Measurements from ENCODE around the gene CFAP20DC.
"Not testable (repeated sequence)": the region's sequence is repeated elsewhere in the genome, so short reads cannot be mapped to it uniquely, and the experiment has no call there.

The CFAP20DC gene

DNA sequence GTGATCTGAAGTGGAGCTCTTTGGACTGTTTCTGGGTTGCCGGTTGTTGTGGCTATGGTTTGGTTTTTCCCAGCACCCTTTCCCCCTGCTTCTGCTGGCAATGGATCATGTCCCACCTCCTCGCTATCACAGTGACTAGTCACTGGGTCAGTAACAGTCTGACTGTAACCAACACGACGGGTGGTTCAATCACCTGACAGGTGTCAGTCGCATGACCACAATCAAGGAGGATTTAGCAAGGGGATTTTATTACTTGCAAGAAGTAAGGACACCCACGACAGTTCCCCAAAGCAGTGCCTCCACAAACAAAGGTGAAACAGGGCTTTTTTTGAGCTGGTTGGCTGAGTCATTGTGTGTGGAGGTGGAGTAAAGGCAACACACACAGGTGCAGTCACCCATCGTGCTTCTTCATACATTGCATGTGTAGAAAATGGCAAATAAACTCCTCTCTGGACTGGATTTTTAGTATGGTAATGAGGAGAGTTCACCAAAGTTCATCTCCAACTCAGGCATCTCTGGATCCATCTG lies 324.4 kb downstream of the CFAP20DC start:
- no peak for FAIRE-seq

DNA sequence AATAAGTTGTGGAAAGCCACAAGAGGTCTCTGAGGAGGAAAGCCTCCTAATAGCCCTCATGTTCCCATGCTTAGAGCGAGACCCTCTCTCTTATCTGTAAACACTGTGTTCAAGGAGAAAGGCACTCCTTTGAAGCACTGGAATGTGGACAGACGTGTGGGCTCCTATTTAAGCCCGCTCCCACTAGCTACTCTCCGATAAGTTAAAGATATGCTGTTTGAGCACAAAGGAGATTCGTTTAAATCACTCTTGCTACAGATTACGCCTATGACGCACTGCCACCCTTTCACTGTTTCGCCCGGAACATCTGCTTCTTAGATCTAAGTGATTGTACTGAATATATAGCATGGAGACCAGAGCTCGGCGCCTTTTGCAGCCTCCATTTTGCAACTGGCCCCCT lies 325.5 kb downstream of the CFAP20DC start:
- no peak for FAIRE-seq

DNA sequence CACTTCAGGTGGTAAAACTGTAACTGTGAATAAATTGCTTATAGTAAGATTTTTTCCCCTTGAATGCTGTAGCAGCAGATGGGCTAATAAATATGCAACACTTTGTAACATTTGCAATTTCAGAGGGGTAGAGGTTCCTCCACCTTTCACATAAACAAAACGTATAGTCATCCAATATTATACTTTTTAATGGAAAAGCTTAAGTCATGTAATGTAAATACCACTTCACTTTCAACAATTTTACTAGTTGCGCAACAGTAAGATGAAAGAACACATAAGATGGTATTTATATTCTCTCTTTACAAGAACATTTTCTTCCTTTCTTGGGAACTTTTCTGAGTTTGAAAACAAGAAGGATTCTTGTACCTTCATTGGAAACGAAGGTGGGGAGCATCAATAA lies 326.7 kb downstream of the CFAP20DC start:
- no peak for FAIRE-seq

DNA sequence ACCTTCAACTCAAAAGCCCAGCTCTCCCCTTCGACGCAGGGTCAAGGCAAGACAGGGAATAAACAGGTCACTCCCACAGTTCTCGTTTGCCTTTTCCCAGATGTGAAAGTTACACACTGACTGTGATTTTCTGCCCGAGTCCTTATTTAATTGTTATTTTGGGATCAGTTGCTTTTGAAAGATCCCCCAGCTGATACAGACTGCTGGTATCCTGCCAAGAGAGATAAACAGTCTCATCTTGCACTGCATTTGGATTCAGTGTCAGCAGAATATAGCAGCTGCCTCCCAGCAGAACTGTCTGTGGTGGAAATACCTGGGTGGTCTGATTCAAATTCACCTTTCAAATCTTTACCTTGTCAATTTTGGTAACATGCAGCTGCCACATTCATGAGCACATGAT lies 327.3 kb downstream of the CFAP20DC start:
- no peak for FAIRE-seq

DNA sequence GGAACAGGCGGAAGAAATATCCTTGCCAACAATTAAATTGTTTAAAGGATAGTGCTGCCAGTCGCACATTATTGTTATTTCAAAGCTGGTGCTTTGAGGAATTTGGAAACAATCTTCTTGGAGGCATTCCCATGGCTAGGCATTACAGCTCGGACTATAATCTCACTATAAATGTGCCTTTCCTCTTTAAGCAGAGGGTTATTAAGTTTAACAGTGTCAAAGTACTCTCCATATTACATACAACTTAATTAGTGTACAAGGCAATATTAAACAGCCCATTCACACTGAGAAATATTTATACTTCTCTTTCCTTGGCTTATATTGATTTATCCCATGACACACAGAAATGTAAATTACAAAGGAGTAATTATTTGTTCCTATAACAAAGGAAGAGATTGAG lies 329.3 kb downstream of the CFAP20DC start:
- FAIRE-seq, result no peak

DNA sequence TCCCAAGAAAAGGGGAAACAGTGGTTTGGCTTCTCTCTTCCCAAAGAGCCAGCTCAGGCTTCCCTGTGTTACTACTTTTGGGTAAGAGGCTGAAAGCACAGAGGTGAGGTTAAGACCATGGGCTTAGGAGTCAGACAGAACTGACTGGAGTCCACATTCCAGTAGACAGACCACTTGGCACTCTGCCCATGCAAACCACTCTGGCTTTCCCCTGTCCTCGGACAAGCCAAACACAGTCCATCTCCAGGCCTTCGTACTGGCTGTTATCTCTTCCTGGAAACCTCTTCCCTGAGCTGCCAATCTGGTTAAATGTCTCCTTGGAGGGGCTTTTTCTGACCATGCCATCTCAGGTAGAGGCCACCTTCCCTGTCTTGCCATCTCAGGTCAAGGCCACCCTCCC lies 330.1 kb downstream of the CFAP20DC start:
- FAIRE-seq, result no peak

DNA sequence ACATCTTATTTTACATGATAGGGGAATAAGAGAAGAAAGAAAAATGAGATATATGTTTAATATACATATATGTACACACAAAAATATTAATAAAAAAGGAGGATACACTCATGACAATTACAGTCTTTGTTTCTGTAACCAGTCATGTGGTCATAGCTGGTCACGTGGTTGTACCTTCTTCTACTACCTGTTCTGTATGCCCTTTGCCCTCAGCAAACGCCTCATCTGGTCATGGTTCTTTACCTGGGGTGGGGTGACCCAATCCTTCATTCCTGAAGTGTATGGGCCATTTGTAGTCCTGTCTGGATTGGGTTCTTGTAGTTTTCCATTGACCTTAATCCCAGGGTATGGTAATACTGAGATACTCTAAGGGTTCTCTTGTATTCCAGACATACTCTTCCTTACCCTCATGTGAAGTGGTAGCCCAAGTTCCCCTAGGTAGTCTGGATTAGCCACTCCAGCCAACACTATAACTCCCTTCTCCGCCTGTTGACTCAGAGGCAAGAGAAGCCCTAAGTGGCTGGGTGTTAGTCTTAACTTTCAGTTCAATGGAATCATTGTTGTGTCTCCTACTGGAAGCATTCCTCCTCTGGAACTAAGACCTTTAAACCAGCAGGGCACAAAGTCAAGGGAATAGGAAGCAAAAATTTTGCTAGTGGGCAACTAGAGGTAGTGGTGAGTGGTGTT lies 336.0 kb downstream of the CFAP20DC start:
- FAIRE-seq, result no peak

DNA sequence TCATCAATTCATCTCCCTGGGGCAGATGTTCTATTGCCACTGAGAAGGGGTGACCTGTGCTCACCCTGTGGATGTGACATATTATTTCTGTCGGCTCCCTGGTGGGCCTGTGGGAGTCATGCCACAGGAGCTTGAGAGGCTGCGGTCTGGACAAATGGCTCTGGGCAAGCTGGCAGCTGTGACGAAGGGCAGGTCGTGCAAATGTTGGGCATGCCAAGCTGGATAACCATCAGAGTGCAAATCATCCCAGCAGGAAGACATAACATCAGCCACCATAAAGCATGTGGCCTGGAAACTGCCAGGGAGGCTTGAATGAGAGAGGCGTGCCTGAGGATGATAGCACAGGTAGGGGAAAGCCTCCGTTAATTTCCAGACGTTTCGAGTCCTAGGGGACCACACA lies 338.0 kb downstream of the CFAP20DC start:
- no peak for FAIRE-seq

DNA sequence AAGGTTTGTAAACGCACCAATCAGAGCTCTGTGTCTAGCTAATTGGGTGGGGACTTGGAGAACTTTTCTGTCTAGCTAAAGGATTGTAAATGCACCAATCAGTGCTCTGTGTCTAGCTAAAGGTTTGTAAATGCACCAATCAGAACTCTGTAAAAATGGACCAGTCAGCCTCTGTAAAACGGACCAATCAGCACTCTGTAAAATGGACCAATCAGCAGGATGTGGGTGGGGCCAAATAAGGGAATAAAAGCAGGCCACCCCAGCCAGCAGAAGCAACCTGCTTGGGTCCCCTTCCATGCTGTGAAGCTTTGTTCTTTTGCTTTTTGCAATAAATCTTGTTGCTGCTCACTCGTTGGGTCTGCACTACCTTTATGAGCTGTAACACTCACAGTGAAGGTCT lies 340.8 kb downstream of the CFAP20DC start:
- not testable (repeated sequence) for FAIRE-seq

DNA sequence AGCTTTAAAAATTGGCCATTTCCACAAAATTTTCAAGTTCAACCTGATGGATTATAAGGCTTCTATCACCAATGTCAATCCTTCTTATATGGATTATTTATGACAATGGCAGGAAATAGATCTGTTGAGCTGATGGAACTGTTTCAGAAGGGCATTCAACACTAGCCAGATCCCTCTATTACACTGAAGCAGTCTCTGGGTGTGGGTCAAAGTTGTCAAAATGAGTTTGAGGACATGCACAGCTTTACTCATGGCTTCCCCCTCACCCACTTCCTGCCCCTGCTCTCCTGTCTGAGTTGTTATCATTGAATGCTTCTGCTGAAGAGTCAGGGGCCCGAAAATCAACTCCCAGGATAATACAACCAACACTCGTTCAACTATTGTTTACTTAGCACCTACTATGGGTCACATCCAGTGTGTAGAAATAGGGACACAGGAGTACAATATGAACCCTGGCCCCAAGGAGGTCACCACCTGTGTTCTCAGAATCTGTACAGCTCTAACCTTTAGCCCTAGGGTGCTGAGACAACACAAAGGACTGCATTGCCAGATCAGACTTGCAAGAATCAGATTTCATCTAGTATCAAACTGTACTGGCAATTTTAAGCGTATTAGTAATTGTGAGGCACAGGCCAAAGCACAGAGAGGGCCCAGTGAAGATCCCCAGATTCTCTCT lies 341.6 kb downstream of the CFAP20DC start:
- FAIRE-seq, result no peak

DNA sequence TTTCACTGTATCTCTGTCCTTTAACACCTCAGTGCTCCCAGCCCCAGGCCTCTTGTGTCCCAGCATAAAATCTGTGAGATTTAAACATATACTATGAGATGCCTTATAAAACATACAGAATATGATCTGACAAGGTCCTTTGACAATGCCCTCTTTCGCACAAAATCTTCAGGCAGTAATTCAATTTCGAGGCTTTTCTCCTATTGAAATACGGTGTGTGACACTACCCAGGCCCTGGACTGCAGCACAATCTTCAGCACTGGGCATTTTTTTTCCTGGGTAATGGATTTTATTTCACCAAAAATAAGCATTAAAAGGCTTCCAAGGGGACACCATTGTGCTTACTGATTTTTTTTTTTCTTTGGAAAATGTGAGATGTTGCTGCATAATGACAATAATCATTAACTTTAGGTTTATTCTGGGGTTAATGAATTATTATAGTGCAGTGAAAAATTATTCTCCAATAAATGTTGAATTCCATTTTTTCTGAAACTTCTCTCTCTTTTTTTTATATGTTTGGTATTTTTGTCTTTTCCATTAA lies 342.4 kb downstream of the CFAP20DC start:
- FAIRE-seq, result peak; percentile 76

DNA sequence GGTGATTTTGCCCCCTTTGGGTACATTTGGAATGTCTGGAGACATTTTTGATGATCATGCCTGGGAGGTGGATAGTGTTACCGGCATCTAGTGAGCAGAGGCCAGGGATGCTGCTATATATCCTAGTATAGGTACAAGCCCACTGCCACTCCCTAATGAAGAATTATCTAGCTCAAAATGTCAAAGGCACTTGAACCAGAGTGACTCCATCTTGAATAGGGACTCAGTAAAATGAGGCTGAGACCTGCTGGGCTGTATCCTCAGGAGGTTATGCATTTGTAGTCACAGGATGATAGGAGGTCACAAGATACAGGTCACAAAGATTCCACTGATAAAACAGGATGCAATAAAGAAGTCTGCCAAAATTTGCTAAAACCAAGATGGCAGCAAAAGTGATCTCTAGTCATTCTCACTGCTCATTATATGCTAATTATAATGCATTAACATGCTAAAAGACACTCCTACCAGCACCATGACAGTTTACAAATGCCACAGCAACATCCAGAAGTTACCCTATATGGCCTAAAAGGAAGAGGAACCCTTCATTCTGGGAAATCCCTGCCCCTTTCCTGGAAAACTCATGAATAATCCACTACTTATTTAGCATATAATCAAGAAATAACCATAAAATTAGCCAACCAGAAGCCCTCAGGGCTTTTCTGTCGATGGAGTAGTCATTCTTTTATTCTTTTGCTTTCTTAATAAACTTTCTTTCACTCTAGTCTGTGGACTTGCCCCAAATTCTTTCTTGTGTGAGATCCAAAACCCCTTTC lies 343.2 kb downstream of the CFAP20DC start:
- no peak for FAIRE-seq

DNA sequence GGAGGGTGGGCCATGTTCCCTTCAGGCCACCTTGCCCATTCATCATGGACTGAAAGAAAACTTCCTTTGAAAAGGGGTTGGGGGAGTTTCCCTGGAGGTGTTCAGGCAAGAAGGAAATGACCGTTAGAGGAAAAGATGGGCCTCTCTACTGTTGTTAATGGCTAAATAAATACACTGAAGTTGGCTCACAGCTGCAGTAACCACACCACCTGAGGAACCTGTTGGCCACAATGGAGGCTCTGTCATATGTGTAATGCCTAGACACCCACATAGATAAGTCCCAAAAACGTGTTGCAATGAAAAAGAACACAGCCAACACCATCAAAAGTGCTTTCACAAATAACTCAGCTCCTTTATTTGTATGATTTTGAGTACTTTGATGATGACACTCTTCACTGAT lies 345.1 kb downstream of the CFAP20DC start:
- no peak for FAIRE-seq

DNA sequence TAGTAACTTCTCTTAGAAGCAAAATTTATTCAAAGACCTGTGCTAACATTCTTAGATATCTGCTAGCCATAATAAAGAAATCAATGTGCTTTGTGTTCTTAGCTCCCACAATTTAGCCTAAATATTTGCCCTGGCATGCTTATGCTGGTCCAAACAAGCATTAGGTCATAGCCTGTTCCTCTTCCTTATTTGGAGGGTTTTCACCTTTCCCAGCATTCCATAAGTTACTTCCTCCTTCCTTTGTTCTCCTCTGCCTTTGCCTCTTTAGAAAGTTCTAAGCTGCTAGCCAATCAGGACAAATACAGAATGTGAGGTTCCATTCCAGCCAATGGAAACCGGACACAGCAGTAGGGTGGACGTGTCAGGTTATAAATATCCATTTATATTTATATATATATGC lies 345.5 kb downstream of the CFAP20DC start:
- not testable (repeated sequence) for FAIRE-seq

DNA sequence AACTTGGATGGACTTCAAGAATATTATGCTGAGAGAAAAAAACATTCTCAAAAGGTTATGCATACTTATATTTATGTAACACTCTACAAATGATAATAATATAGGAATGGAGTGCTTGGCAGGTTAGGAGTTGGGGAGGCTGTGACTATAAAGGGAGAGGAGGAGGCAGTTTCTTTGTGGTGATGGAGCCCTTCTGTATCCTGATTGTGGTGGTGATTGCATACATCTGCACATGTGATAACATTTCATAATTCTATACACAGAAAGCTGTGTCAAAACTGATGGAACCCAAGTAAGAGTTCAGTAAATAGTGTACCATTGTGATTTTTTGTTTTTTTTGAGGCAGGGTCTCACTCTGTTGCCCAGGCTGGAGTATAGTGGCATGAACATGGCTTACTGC lies 351.6 kb downstream of the CFAP20DC start:
- FAIRE-seq, result no peak

DNA sequence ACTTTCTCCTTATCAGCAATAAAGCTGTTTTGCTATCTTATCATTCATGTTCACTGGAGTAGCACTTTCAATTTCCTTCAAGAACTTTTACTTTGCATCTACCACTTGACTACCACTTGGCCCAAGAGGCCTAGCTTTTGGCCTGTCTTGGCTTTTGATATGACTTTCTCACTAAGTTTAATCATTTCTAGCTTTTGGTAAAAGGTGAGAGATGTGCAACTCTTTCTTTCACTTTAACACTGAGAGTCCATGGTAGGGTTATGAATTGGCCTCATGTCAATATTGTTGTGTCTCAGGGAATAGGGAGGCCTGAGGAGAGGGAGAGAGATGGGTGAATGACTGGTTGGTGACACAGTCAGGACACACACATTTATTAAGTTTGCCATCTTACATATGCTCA lies 352.3 kb downstream of the CFAP20DC start:
- FAIRE-seq, result no peak

DNA sequence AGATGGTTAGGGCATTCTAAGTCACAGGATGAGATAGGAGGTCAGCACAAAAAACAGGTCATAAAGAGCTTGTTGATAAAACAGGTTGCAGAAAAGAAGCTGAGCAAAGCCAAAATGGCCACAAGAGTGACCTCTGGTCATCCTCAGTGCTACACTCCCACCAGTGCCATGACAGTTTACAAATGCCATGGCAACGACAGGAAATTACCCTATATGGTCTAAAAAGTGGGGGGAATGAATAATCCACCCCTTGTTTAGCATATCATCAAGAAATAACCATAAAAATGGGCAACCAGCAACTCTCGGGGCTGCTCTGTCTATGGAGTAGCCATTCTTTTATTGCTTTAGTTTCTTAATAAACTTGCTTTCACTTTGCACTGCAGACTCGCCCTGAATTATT lies 353.0 kb downstream of the CFAP20DC start:
- not testable (repeated sequence) for FAIRE-seq

DNA sequence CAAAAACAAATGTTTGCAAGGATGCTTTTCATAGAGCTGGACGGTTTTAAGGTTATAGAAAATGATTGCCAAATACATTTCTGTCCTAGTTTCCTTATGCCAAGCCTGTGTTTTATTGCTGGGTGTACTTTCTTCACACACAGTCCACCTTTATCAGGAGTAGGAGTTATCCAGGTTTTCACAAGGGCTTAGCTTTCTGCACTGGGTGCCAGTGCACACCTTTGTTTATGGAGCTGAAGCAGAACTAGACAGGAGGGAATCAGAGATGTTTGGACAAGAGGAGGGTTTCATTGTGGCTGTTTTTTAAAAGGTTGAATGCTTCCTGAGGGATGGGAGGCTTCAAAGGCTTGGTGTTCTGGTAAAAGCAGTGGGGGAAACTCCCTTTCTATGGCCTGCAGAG lies 353.7 kb downstream of the CFAP20DC start:
- no peak for FAIRE-seq

DNA sequence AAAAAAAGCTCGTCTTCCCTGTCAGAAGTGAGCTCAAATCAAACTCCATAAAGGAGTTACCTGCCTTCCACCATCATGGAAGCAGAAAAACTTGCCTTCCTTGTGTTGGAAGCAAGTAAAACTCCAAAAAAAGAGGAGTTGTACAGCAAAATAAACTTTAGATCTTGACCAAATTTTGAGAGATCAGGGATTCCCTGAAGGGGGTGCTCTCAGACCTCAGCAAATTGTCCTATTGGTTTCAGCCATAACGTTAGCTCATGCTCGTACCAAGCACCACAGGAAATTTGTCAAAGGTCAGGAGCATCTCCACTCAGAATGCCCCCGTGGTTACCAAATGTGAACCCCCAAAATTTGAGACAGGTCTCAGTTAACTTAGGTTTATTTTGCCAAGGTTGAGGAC lies 354.5 kb downstream of the CFAP20DC start:
- not testable (repeated sequence) for FAIRE-seq

DNA sequence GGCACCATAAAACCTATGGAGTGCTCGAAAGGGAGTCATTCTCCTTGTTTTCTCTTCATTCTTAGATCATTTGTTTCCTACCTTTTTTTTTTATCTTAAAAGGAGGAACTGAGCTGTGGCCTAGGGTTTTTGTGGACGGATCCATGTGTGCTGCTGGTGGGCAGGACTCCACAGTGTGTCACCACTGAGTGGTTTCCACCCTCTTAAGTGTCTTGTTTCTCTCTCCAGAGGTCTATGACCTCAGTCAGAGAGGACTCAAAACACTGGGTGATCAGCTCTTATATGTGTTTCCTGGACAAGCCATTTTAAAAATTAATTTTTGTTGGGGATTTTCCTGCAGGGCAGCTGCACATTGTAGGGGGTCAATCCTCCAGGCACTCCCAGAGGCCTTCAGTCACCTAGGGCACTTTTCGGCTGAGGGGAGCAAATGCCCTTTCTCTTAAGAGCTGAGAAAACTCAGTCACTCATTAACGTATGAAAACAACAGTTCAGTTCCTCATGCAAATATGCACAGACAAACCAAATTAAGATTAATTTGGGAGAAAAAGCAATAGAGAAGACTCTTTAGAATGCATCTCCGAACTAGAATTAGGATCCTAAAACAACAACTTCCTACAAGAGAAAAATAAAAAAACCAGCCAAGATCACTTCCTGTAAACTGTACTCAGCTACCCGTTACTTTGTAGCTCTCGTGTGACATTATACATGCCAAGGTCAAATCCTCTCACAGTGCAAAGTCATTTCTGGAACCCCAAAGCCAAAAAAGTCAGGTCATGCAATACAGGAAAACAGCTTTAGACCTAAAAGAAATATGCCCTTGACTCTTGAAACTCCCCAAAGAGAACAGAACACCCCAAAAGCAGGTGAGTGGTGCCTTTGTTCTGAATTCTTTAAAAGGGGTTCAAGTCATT lies 355.6 kb downstream of the CFAP20DC start:
- peak; percentile 58 for FAIRE-seq

DNA sequence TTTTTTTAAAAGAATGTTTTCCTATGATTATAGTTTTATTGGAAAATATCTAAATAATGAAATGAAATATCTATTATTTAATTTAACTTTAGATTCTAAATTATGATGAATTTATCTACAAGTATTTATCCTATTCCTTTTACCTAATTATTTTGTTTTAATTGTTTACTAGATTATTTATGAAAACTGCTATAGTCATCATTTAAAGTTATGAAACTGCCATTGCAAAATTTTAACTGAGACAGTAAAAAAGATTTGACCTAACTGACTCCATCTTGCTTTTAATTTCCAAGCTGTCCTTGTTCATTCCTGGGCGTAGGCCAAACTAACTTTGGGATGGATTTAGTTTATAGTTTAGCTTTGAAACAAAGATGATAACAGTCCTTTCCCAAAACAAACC lies 357.3 kb downstream of the CFAP20DC start:
- peak; percentile 53 for FAIRE-seq
